HG02798 (cell line): ENCODE measurements around the gene CBR3.
"Not testable (repeated sequence)": the region's sequence is repeated elsewhere in the genome, so short reads cannot be mapped to it uniquely, and the experiment has no call there.

Experiments used
- ATAC-seq: cut with Tn5 transposase; IDR thresholded peaks from one replicate; pipeline ENCODE4 v1.9.1; 2021; ENCODE audit warnings: mild to moderate bottlenecking; ENCODE audit not compliant: unreplicated experiment, poor library complexity

The CBR3 gene

GRCh38 chr21:36134803-36135390 is at the start of gene CBR3:
Gene CBR3, plus strand, starts transcription at chr21:36135079. Its CDS starts 114 bp downstream, at chr21:36135193.
- no peak for ATAC-seq

- ATAC-seq, result no peak
These were observed 47.3 kb upstream of the CBR3 start for GRCh38 chr21:36087362-36088138.

- no peak for ATAC-seq
These were observed 44.9 kb upstream of the CBR3 start for GRCh38 chr21:36089946-36090345.

DNA sequence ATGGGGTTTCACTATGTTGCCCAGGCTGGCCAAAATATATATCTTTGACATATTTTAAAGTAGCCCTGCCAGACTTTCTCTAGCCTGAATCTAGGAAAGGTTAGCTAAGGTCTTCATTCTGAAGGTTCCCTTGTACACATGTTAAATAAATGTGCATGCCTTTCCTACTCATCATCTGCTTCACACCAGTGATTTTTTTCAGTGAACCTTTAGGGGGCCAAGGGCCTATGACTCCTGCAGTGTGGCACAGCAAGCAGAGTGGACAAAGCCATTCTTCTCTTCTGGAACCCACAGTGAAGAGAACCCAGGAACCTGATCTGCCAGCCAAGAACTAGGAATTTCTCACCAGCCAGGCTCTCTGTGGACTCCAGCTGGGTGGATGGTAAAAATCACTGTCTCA is 42.2 kb upstream of the CBR3 start:
- no peak for ATAC-seq

DNA sequence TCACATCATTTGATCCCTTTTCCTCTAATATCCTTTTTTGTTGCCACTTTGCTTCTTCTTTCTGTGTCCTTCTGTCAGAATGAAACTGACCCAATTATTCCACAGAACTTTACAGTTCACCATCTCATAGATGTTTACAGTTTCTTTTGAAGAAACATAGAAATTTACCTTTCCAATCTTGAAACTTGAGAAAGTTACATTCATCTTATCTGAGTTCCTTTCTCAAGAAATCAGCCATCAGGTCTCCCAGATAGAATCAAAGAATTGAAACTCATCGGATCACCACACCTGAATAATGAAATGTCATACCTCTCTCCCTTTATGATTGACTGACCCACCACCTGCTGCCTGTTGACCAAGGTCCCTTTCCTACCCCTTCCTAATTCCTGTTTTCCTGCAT is 41.4 kb upstream of the CBR3 start:
- ATAC-seq, result no peak

- ATAC-seq, result no peak
These were observed 38.2 kb upstream of the CBR3 start for GRCh38 chr21:36096398-36097290.

DNA sequence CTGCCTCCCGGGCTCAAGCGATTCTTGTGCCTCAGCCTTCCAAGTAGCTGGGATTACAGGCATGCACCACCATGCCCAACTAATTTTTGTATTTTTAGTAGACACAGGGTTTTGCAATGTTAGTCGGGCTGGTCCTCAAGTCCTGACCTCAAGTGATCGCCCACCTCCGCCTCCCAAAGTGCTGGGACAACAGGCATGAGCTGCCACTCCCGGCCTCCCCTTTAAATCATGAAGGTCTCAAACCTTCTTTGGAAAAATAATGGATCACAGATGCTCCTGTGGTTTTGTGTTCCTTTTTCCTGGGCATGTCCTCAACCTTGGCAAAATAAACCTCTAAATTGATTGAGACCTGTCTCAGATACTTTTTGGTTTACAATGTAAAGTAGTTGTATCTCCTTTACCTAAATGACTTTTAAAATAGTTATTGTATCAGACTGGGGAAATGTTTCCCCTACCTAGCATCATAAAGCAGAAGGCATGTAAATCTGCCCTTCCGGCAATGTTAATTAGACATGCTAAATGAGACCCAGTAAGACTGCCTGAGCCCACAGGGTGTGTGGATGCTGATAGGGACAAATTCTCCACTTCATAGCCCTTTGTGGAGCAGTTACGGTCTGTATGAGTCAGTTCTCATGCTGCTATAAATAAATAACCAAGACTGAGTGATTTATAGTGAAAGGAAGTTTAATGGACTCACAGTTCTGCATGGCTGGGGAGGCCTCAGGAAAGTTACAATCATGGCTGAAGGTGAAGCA is 37.3 kb upstream of the CBR3 start:
- no peak for ATAC-seq

- no peak for ATAC-seq
These were observed 36.7 kb upstream of the CBR3 start for GRCh38 chr21:36098182-36098532.

- no peak for ATAC-seq
These were observed 35.9 kb upstream of the CBR3 start for GRCh38 chr21:36099000-36099399.

GRCh38 chr21:36099695-36100211 is 35.1 kb upstream of the CBR3 start:
- not testable (repeated sequence) for ATAC-seq

GRCh38 chr21:36100971-36101641 is 33.8 kb upstream of the CBR3 start:
- ATAC-seq, result no peak

DNA sequence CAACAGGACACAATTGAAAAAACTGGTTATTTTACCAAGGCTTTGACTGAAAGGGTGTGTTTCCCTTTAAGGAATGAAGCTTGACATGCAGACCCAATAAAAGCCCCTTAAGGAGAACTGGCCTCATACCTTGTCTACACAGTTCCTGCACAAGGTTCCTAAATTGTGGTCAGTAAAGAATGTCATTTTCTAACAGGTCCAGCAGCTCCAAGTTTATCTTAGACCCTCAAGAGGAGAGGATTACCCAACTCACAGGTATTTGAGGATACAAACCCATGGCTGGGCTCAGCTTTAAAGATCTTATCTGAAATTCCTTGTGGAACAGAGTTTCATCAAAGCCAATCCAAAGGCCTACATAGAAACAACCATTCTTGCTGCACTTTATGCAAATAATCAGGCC is 31.4 kb upstream of the CBR3 start:
- ATAC-seq, result no peak

- no peak for ATAC-seq
These were observed 30.3 kb upstream of the CBR3 start for GRCh38 chr21:36104317-36105300.

- no peak for ATAC-seq
These were observed 29.5 kb upstream of the CBR3 start for GRCh38 chr21:36105327-36105842.

DNA sequence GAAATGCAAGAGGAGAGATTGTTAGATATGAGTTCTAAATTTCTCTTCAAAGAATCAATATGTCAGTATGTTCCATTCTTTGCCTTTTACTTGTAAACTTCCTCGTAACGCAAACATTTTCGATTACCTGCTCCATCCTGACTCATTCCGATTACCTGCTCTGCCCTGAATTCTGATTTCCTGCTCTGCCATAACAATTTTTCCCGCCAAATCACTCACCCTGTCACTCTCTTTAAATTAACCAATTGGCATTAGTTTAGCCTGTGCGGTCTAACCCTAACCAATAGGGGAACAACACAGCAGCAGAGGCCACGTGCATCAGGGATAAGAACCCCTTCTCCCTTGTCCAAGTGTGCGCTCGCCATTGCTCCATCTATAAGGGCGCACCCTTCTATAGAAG is 25.0 kb upstream of the CBR3 start:
- no peak for ATAC-seq

- no peak for ATAC-seq
These were observed 23.6 kb upstream of the CBR3 start for GRCh38 chr21:36111238-36111637.

DNA sequence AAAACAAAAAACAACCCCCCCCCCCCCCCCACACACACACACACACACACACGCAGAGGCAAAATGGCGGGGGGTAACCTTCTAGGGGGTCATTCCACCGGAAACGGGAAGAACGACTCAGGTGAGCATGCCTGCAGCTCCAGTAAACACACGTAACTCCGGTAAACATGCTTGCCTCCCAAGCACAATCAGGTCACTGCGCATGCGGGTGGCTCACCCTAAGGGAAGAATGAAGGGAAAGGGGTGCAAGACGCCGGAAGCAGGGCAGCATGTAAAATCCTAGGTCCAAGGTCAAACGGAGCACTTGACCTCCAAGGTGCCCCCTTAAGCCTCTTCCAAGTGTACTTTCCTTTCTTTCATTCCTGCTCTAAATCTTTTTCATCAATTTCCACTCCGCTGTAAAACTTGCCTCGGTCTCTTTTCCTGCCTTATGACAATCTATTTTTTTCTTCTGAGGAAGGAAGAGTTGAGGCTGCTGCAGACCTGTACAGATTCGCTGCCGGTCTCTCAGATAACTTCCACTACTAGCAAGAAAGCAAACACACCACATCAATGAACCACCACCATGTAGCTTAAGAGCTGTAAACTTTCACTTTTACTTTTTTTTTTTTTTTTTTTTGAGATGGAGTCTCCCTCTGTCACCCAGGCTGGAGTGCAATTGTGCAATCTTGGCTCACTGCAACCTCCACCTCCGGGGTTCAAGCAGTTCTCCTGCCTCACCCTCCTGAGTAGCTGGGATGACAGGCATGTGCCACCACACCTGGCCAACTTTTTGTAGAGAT is 21.0 kb upstream of the CBR3 start:
- ATAC-seq, result no peak
